MM.1S (cell line): ENCODE results near the gene COL25A1.
"Not testable (repeated sequence)": the region's sequence is repeated elsewhere in the genome, so short reads cannot be mapped to it uniquely, and the experiment has no call there.

Experiments
- EZH2phosphoT487 ChIP-seq: fragments of 300-600 bp; sonication (generic); IDR thresholded peaks from 2 replicates; pipeline ENCODE4 v1.6.1; 2018; ENCODE audit warnings: antibody characterized with exemption, low read length
- TF ChIP-seq, protein P1 (sequence below): fragments of 300-600 bp; sonication (generic); IDR thresholded peaks from 2 replicates; pipeline ENCODE4 v1.5.1; 2016; ENCODE audit warnings: antibody characterized with exemption, low read length, mixed read lengths

DNA sequence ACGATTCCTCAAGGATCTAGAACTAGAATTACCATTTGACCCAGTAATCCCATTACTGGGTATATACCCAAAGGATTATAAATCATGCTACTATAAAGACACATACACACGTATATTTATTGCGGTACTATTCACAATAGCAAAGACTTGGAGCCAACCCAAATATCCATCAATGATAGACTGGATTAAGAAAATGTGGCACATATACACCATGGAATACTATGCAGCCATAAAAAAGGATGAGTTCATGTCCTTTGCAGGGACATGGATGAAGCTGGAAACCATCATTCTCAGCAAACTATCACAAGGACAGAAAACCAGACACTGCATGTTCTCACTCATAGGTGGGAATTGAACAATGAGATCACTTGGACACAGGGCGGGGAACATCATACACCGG, 368.5 kb downstream of the COL25A1 start:
- not testable (repeated sequence) for TF ChIP-seq EZH2phosphoT487
- TF ChIP-seq, protein P1, sequence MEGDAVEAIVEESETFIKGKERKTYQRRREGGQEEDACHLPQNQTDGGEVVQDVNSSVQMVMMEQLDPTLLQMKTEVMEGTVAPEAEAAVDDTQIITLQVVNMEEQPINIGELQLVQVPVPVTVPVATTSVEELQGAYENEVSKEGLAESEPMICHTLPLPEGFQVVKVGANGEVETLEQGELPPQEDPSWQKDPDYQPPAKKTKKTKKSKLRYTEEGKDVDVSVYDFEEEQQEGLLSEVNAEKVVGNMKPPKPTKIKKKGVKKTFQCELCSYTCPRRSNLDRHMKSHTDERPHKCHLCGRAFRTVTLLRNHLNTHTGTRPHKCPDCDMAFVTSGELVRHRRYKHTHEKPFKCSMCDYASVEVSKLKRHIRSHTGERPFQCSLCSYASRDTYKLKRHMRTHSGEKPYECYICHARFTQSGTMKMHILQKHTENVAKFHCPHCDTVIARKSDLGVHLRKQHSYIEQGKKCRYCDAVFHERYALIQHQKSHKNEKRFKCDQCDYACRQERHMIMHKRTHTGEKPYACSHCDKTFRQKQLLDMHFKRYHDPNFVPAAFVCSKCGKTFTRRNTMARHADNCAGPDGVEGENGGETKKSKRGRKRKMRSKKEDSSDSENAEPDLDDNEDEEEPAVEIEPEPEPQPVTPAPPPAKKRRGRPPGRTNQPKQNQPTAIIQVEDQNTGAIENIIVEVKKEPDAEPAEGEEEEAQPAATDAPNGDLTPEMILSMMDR: not testable (repeated sequence)
